ENCODE data around the gene PEMT. TPM values are rescaled to one million over a fixed set of nuclear protein-coding genes. Genes with fewer than 3 reads are reported as not detected.

Gene PEMT
- total RNA-seq, 1 experiment from 2014 or later, result 39.8 TPM

GRCh38 chr17:17518014-17518413 lies 73.5 kb downstream of the PEMT start:
- POLR2A ChIA-PET (ENCODE audit: low non-redundant PET), result no interaction called here
- TF ChIP-seq CTCF (conservative IDR thresholded peaks at IDR 0.05; ENCODE audit: low read depth, low read length) (no peak), EZH2 (IDR thresholded peaks at IDR 0.05; ENCODE audit: borderline replicate concordance, low read depth, low read length, poor library complexity, severe bottlenecking) (no peak)
- H3K4me1 ChIP-seq (ENCODE audit: insufficient read depth, low read length, poor library complexity, severe bottlenecking), result peaks cover 9% of the 10 kb centered on the region
- H3K27me3 ChIP-seq (replicated peaks; ENCODE audit: insufficient read depth, low read depth, low read length, poor library complexity), result no peaks in the 10 kb centered on the region
- no peak for DNase-seq (ENCODE audit: low spot score)
- H3K36me3 ChIP-seq (ENCODE audit: insufficient read depth, low read length, poor library complexity, severe bottlenecking), result no peaks in the 10 kb centered on the region
- intact Hi-C loops (cut with micrococcal nuclease; ENCODE audit: unreplicated experiment), result no loop called here
- no peak overlapping the region for H3K27ac ChIP-seq (ENCODE audit: low read depth, low read length, poor library complexity, severe bottlenecking)
- H3K9me3 ChIP-seq (ENCODE audit: low read depth, low read length, poor library complexity, severe bottlenecking), result no peaks in the 10 kb centered on the region
- H3K4me3 ChIP-seq (ENCODE audit: low read depth, low read length, poor library complexity, severe bottlenecking), result no peak overlapping the region
- CTCF ChIA-PET, result no interaction called here
- BruUV-seq (replicated peaks), result no TSS peak

GRCh38 chr17:17516941-17517720 lies 74.4 kb downstream of the PEMT start:
- TF ChIP-seq CTCF (conservative IDR thresholded peaks at IDR 0.05; ENCODE audit: low read depth, low read length) (no peak), EZH2 (IDR thresholded peaks at IDR 0.05; ENCODE audit: borderline replicate concordance, low read depth, low read length, poor library complexity, severe bottlenecking) (no peak)
- Histone ChIP-seq H3K27ac (ENCODE audit: low read depth, low read length, poor library complexity, severe bottlenecking) (no peak overlapping the region), H3K27me3 (replicated peaks; ENCODE audit: insufficient read depth, low read depth, low read length, poor library complexity) (no peaks in the 10 kb centered on the region), H3K36me3 (ENCODE audit: insufficient read depth, low read length, poor library complexity, severe bottlenecking) (no peaks in the 10 kb centered on the region), H3K9me3 (ENCODE audit: low read depth, low read length, poor library complexity, severe bottlenecking) (no peaks in the 10 kb centered on the region), H3K4me3 (ENCODE audit: low read depth, low read length, poor library complexity, severe bottlenecking) (no peak overlapping the region), H3K4me1 (ENCODE audit: insufficient read depth, low read length, poor library complexity, severe bottlenecking) (peaks cover under 1% of the 10 kb centered on the region)
- no peak for DNase-seq (ENCODE audit: low spot score)
- BruUV-seq (replicated peaks), result no TSS peak
- intact Hi-C loops (cut with micrococcal nuclease; ENCODE audit: unreplicated experiment), result no loop called here
- ChIA-PET POLR2A (ENCODE audit: low non-redundant PET) (no interaction called here), CTCF (interaction anchor here (0.8 kb wide), 1 partner anchor 20 kb away, joined by 3 read pairs; no protein-coding TSS in a partner anchor)

GRCh38 chr17:17515934-17516930 lies 75.3 kb downstream of the PEMT start:
- ChIA-PET POLR2A (ENCODE audit: low non-redundant PET) (no interaction called here), CTCF (interaction anchor here (0.8 kb wide), 1 partner anchor 19 kb away, joined by 3 read pairs; no protein-coding TSS in a partner anchor)
- intact Hi-C loops (cut with micrococcal nuclease; ENCODE audit: unreplicated experiment), result no loop called here
- Histone ChIP-seq H3K27ac (ENCODE audit: low read depth, low read length, poor library complexity, severe bottlenecking) (no peak overlapping the region), H3K4me1 (ENCODE audit: insufficient read depth, low read length, poor library complexity, severe bottlenecking) (no peaks in the 10 kb centered on the region), H3K4me3 (ENCODE audit: low read depth, low read length, poor library complexity, severe bottlenecking) (no peak overlapping the region), H3K27me3 (replicated peaks; ENCODE audit: insufficient read depth, low read depth, low read length, poor library complexity) (no peaks in the 10 kb centered on the region), H3K9me3 (ENCODE audit: low read depth, low read length, poor library complexity, severe bottlenecking) (no peaks in the 10 kb centered on the region), H3K36me3 (ENCODE audit: insufficient read depth, low read length, poor library complexity, severe bottlenecking) (no peaks in the 10 kb centered on the region)
- TF ChIP-seq EZH2 (IDR thresholded peaks at IDR 0.05; ENCODE audit: borderline replicate concordance, low read depth, low read length, poor library complexity, severe bottlenecking) (no peak), CTCF (conservative IDR thresholded peaks at IDR 0.05; ENCODE audit: low read depth, low read length) (no peak)
- BruUV-seq (replicated peaks), result no TSS peak
- no peak for DNase-seq (ENCODE audit: low spot score)

Data from A673 (cell line).